Measurements from ENCODE around the gene PPP2R2B.

- TF ChIP-seq ATF3 (CRISPR knock-in tag; conservative IDR thresholded peaks at IDR 0.05) (no peak), CTCF (IDR thresholded peaks at IDR 0.05) (no peak), TEAD4 (CRISPR knock-in tag; IDR thresholded peaks at IDR 0.05) (no peak)
These were observed 122.8 kb downstream of the PPP2R2B start for GRCh38 chr5:146755793-146756192.
